NB4 (cell line): ENCODE measurements around the gene NDUFB10.
A peak's percentile ranks its signal among the peaks of the same experiment; 100 is the strongest.

Source experiments
- DNase-seq: peaks from one replicate; pipeline ENCODE4 v3.0.0; 2010; ENCODE audit warnings: low read depth
- H3K4me3 ChIP-seq: one replicate; pipeline ENCODE4 v1.5.1; 2011; ENCODE audit warnings: mild to moderate bottlenecking, low read depth, low read length, moderate library complexity
- CTCF ChIP-seq: IDR thresholded peaks from one replicate; pipeline ENCODE4 v1.5.1; 2012; ENCODE audit warnings: low read depth, low read length
- MAX ChIP-seq: IDR thresholded peaks from 2 replicates; pipeline ENCODE4 v1.6.1; 2011; ENCODE audit warnings: low read depth, low read length
- MYC ChIP-seq: IDR thresholded peaks from 2 replicates; pipeline ENCODE4 v1.6.1; 2011; ENCODE audit warnings: low read depth, low read length
- POLR2A ChIP-seq: IDR thresholded peaks from 2 replicates; pipeline ENCODE4 v1.6.1; 2011; ENCODE audit warnings: mild to moderate bottlenecking; ENCODE audit not compliant: insufficient read length; ENCODE audit errors: extremely low read depth

The NDUFB10 gene

GRCh38 chr16:2009791-2010510, 50.6 kb downstream of the NDUFB10 start, which contains the start of gene ZNF598:
Gene ZNF598 (minus strand): TSS chr16:2009821.
- H3K4me3 ChIP-seq: peak within 1 kb of the TSS; percentile 95
- TF ChIP-seq MAX: peak; percentile 98
- TF ChIP-seq POLR2A: peak; percentile 92
- no peak for TF ChIP-seq CTCF
- TF ChIP-seq MYC: peak; percentile 85
- DNase-seq: peak; percentile 89
